Dermis microvascular lymphatic vessel endothelial cell (primary cell): Measurements from ENCODE around the gene MORC3. TPM values are rescaled to one million over a fixed set of nuclear protein-coding genes. Genes with fewer than 3 reads are reported as not detected.

Experiments used
- DNase-seq, 2 donors: peaks; one replicate each; pipeline versions ENCODE4 v3.0.0 to v3.0.0-alpha.2; 2010; ENCODE audit warnings: low read depth in 2 of 2
- total RNA-seq: library from RNA; depleted of rRNA; stranded (reverse); fragments of >200 nt; gene quantifications from 2 replicates; pipeline ENCODE4 v1.2.1, GENCODE V29; 2014

MORC3 gene
- total RNA-seq, 1 donor from 2014 or later, result 24.4 TPM

GRCh38 chr21:36420571-36421339 is 100.8 kb downstream of the MORC3 start:
- no peak for DNase-seq

- DNase-seq, result peak; percentile 42 to 84
Measured at GRCh38 chr21:36422279-36423098, 102.5 kb downstream of the MORC3 start.

- no peak for DNase-seq
Measured at GRCh38 chr21:36423771-36424433, 103.9 kb downstream of the MORC3 start.

- no peak for DNase-seq
Measured at GRCh38 chr21:36424592-36424991, 104.6 kb downstream of the MORC3 start.

- DNase-seq, result no peak
Measured at GRCh38 chr21:36425286-36425685, 105.3 kb downstream of the MORC3 start.

Other genes with a start within 250 kb of the MORC3 start
- 2.8 and 3.0 TPM in 2 replicates for gene CBR3, start 185.1 kb upstream of the MORC3 start, total RNA-seq
- 2.8 and 3.1 TPM in 2 replicates for gene DOP1B, start 163.4 kb upstream of the MORC3 start, total RNA-seq
- 1.6 and 3.3 TPM in 2 replicates for gene CHAF1B, start 65.2 kb downstream of the MORC3 start, total RNA-seq
- gene CLDN14, start 159.9 kb downstream of the MORC3 start, total RNA-seq, result 0.13 and 0.26 TPM in 2 replicates